GM12872 (cell line): Measurements from ENCODE around the gene HDGF.
A peak's percentile ranks its signal among the peaks of the same experiment; 100 is the strongest.

Experiments used
- CTCF ChIP-seq: IDR thresholded peaks from 3 replicates; pipeline ENCODE4 v1.5.1; 2011; ENCODE audit warnings: low read depth, mild to moderate bottlenecking, low read length, moderate library complexity; ENCODE audit not compliant: insufficient read depth

Gene HDGF

GRCh38 chr1:156708218-156708661, 43.2 kb downstream of the HDGF start:
- no peak for TF ChIP-seq CTCF

GRCh38 chr1:156707417-156708217, 43.9 kb downstream of the HDGF start:
- TF ChIP-seq CTCF, result no peak

GRCh38 chr1:156706657-156707416, 44.6 kb downstream of the HDGF start:
- no peak for TF ChIP-seq CTCF

GRCh38 chr1:156705918-156706656, 45.4 kb downstream of the HDGF start:
- peak; percentile 76 for TF ChIP-seq CTCF

- TF ChIP-seq CTCF, result no peak
Observed at GRCh38 chr1:156705321-156705917, 46.1 kb downstream of the HDGF start, which contains the start of gene CRABP2. TSS of gene CRABP2 (minus strand) at chr1:156705583. CDS start at chr1:156705446, 137 bp downstream.

GRCh38 chr1:156704930-156705320, 46.5 kb downstream of the HDGF start:
- no peak for TF ChIP-seq CTCF
